T-cell (primary cell): Measurements from ENCODE around the gene CLNS1A. TPM values are rescaled to one million over a fixed set of nuclear protein-coding genes. Genes with fewer than 3 reads are reported as not detected.

Source experiments
- ATAC-seq, 4 experiments: fragments of 200-7000 bp in 3 of 4; fragments of 150-1000 bp in 1 of 4; cut with Tn5 transposase; replicated peaks in 1 of 4; 1 replicate in 3 of 4; 2 replicates in 1 of 4; pipeline ENCODE4 v1.10.0; 2021; ENCODE audit warnings: moderate library complexity in 3 of 4, mild to moderate bottlenecking in 2 of 4, moderate number of reproducible peaks in 1 of 4
- CTCF ChIA-PET, 2 donors: fragments of 300-600 bp; sonication (Branson Sonifier 250); formaldehyde crosslinking; loops; one replicate each; lab custom pipeline; 2022; ENCODE audit warnings: antibody characterized with exemption in 2 of 2; lab: Charles Lee
- POLR2A ChIA-PET, 2 donors: fragments of 300-600 bp; sonication (Branson Sonifier 250); formaldehyde crosslinking; loops; one replicate each; lab custom pipeline; 2022; ENCODE audit warnings: antibody characterized with exemption in 2 of 2; lab: Charles Lee
- DNase-seq, 35 experiments: peaks; one replicate each; pipeline versions ENCODE4 v3.0.0 to v3.0.0-alpha.2; 2013 to 2023
- H3K27ac ChIP-seq: one replicate; pipeline ENCODE4 v1.5.1; 2013; ENCODE audit warnings: low read length
- H3K27me3 ChIP-seq, 2 experiments: replicated peaks in 1 of 2; 1 replicate in 1 of 2; 2 replicates in 1 of 2; pipeline versions ENCODE4 v1.6.1 to v1.7.0; 2013; ENCODE audit warnings: low read length in 1 of 2, mixed read lengths in 1 of 2; ENCODE audit not compliant: control insufficient read depth in 2 of 2, insufficient read depth in 2 of 2; ENCODE audit errors: extremely low read depth in 1 of 2
- H3K36me3 ChIP-seq, 2 donors: 1 replicate in 1 of 2; 2 replicates in 1 of 2; pipeline versions ENCODE4 v1.6.1 to v1.7.0; 2013; ENCODE audit warnings: low read length in 1 of 2; ENCODE audit not compliant: control insufficient read depth in 2 of 2, insufficient read depth in 1 of 2; ENCODE audit errors: extremely low read depth in 1 of 2
- H3K4me1 ChIP-seq, 2 experiments: 1 replicate in 1 of 2; 2 replicates in 1 of 2; pipeline versions ENCODE4 v1.6.1 to v1.7.0; 2013; ENCODE audit warnings: low read length in 2 of 2, mixed read lengths in 1 of 2; ENCODE audit not compliant: insufficient read depth in 2 of 2, control insufficient read depth in 1 of 2; ENCODE audit errors: extremely low read depth in 1 of 2
- H3K4me3 ChIP-seq, 2 donors: 1 replicate in 1 of 2; 2 replicates in 1 of 2; pipeline versions ENCODE4 v1.5.1 to v1.7.0; 2013; ENCODE audit warnings: mild to moderate bottlenecking in 2 of 2, low read length in 1 of 2, moderate library complexity in 1 of 2; ENCODE audit not compliant: control insufficient read depth in 1 of 2; ENCODE audit errors: extremely low read depth in 1 of 2
- H3K9me3 ChIP-seq: 2 replicates; pipeline ENCODE4 v1.7.0; 2013
- H3K27ac Mint-ChIP-seq, 2 donors: one replicate each; pipeline ENCODE4 v1.8.0; 2020 to 2021; ENCODE audit warnings: mild to moderate bottlenecking in 2 of 2, mixed read lengths in 2 of 2
- H3K27me3 Mint-ChIP-seq, 2 donors: one replicate each; pipeline ENCODE4 v1.8.0; 2021 to 2022; ENCODE audit warnings: mixed read lengths in 2 of 2
- H3K36me3 Mint-ChIP-seq: one replicate; pipeline ENCODE4 v1.8.0; 2021; ENCODE audit warnings: mixed read lengths
- H3K4me1 Mint-ChIP-seq, 3 donors: one replicate each; pipeline ENCODE4 v1.8.0; 2020 to 2022; ENCODE audit warnings: mixed read lengths in 3 of 3, mild to moderate bottlenecking in 1 of 3
- H3K4me3 Mint-ChIP-seq, 3 donors: one replicate each; pipeline ENCODE4 v1.8.0; 2020 to 2022; ENCODE audit warnings: mild to moderate bottlenecking in 3 of 3, mixed read lengths in 3 of 3, moderate library complexity in 3 of 3
- H3K9me3 Mint-ChIP-seq, 3 donors: one replicate each; pipeline ENCODE4 v1.8.0; 2020 to 2022; ENCODE audit warnings: mixed read lengths in 3 of 3
- WGBS: methylation state at CpG from one replicate; pipeline ENCODE4 v1.1.5; 2013; ENCODE audit warnings: missing lambda C conversion rate; ENCODE audit not compliant: insufficient coverage; 5-methylcytosine and 5-hydroxymethylcytosine counted together
- total RNA-seq, 35 experiments: library from RNA in 6 of 35; stranded (reverse) in 6 of 35; fragments of 120-200 nt in 1 of 35; gene quantifications; one replicate each; pipeline versions ENCODE4 v1.2.1 to v1.2.4 and lab custom pipeline; 2013 to 2026

CLNS1A gene
- total RNA-seq, 5 donors from 2014 or later (not counting 1 experiment from before 2014, with no cell fraction given): 69.6 to 112 (median 103) TPM

- peaks cover 32% of the 10 kb centered on the region for H3K36me3 Mint-ChIP-seq
- Histone ChIP-seq H3K36me3 (peaks cover 6 to 52% of the 10 kb centered on the region in 2 donors), H3K27me3 (no peaks in the 10 kb centered on the region), H3K4me1 (no peaks in the 10 kb centered on the region), H3K27ac (no peak overlapping the region), H3K4me3 (no peak overlapping the region), H3K9me3 (no peaks in the 10 kb centered on the region)
- DNase-seq (no peak), ATAC-seq (no peak)
- peaks cover 0 to 2% (median 0%) of the 10 kb centered on the region in 3 donors for H3K4me1 Mint-ChIP-seq
- ChIA-PET POLR2A (interaction anchor here in 1 of 2 donors (0.6 kb wide), 1 partner anchor 30 kb away, joined by 3 read pairs; no protein-coding TSS in a partner anchor), CTCF (no interaction called here)
- H3K27ac Mint-ChIP-seq: no peak overlapping the region
- H3K9me3 Mint-ChIP-seq: no peaks in the 10 kb centered on the region
- H3K27me3 Mint-ChIP-seq: no peaks in the 10 kb centered on the region
- no peak overlapping the region for H3K4me3 Mint-ChIP-seq
- WGBS: no CpG with 5 or more reads among the region's 7 CpGs
Observed at GRCh38 chr11:77665240-77665965, 27.8 kb upstream of the CLNS1A start.

DNA sequence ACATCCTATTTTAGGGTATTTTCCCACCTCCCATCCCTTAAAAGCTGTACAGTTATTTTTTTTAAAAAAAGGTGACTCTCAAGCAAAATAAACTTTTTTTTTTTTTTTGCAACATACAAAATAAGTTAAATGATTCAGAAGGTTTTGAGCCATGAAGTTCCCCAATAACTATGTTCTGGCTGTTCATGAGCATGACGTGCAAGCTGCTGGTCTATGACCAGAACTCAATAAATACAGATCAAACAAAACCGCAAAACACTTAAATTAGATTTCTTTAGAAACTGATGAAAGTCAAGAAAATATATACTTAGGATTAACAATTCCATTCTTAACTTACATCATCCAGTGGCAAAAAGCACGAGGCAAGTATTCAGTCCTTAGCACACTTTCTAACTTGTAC lies 24.1 kb upstream of the CLNS1A start:
- POLR2A ChIA-PET: no interaction called here
- Histone ChIP-seq H3K36me3 (peaks cover 0 to 19% of the 10 kb centered on the region in 2 donors), H3K4me1 (no peaks in the 10 kb centered on the region), H3K4me3 (no peak overlapping the region), H3K27me3 (no peaks in the 10 kb centered on the region), H3K9me3 (no peaks in the 10 kb centered on the region), H3K27ac (no peak overlapping the region)
- H3K27me3 Mint-ChIP-seq: no peaks in the 10 kb centered on the region
- peaks cover 0 to 2% (median 0%) of the 10 kb centered on the region in 3 donors for H3K4me1 Mint-ChIP-seq
- DNase-seq: no peak
- H3K36me3 Mint-ChIP-seq: peaks cover 5% of the 10 kb centered on the region
- CTCF ChIA-PET: no interaction called here
- no CpG with 5 or more reads among the region's 3 CpGs for WGBS
- H3K9me3 Mint-ChIP-seq: no peaks in the 10 kb centered on the region
- no peak overlapping the region for H3K27ac Mint-ChIP-seq
- no peak for ATAC-seq
- no peak overlapping the region for H3K4me3 Mint-ChIP-seq

GRCh38 chr11:77660947-77661346 lies 23.4 kb upstream of the CLNS1A start:
- Histone ChIP-seq H3K27me3 (no peaks in the 10 kb centered on the region), H3K4me1 (no peaks in the 10 kb centered on the region), H3K9me3 (no peaks in the 10 kb centered on the region), H3K27ac (no peak overlapping the region), H3K36me3 (peaks cover 0 to 15% of the 10 kb centered on the region in 2 donors), H3K4me3 (no peak overlapping the region)
- Mint-ChIP-seq H3K4me3 (no peak overlapping the region), H3K4me1 (peaks cover 0 to 2% (median 0%) of the 10 kb centered on the region in 3 donors), H3K9me3 (no peaks in the 10 kb centered on the region), H3K36me3 (no peaks in the 10 kb centered on the region), H3K27ac (no peak overlapping the region), H3K27me3 (no peaks in the 10 kb centered on the region)
- DNase-seq (no peak), ATAC-seq (no peak)
- ChIA-PET CTCF (interaction anchor here in 1 of 2 donors (0.6 kb wide), 1 partner anchor 115 kb away, joined by 5 read pairs; no protein-coding TSS in a partner anchor), POLR2A (no interaction called here)
- no CpG with 5 or more reads among the region's 1 CpG for WGBS

GRCh38 chr11:77658213-77659013 lies 20.8 kb upstream of the CLNS1A start:
- no peaks in the 10 kb centered on the region for H3K9me3 Mint-ChIP-seq
- CTCF ChIA-PET: interaction anchor here in 1 of 2 donors (0.6 kb wide), 1 partner anchor 39 kb away, joined by 4 read pairs; no protein-coding TSS in a partner anchor
- no peak overlapping the region for H3K27ac Mint-ChIP-seq
- H3K27me3 Mint-ChIP-seq: no peaks in the 10 kb centered on the region
- Histone ChIP-seq H3K9me3 (no peaks in the 10 kb centered on the region), H3K4me3 (no peak overlapping the region), H3K27me3 (no peaks in the 10 kb centered on the region), H3K27ac (no peak overlapping the region), H3K36me3 (no peaks in the 10 kb centered on the region), H3K4me1 (no peaks in the 10 kb centered on the region)
- DNase-seq (no peak), ATAC-seq (no peak)
- WGBS: no CpG with 5 or more reads among the region's 4 CpGs
- POLR2A ChIA-PET: no interaction called here
- no peak overlapping the region for H3K4me3 Mint-ChIP-seq
- H3K4me1 Mint-ChIP-seq: peaks cover 0 to 2% (median 0%) of the 10 kb centered on the region in 3 donors
- no peaks in the 10 kb centered on the region for H3K36me3 Mint-ChIP-seq

GRCh38 chr11:77656362-77656761 lies 18.8 kb upstream of the CLNS1A start:
- H3K27ac Mint-ChIP-seq: no peak overlapping the region
- no peak overlapping the region for H3K4me3 Mint-ChIP-seq
- ChIA-PET POLR2A (interaction anchor here in 1 of 2 donors (0.6 kb wide), 1 partner anchor 22 kb away, joined by 4 read pairs; no protein-coding TSS in a partner anchor), CTCF (no interaction called here)
- no peaks in the 10 kb centered on the region for H3K9me3 ChIP-seq
- H3K36me3 ChIP-seq: no peaks in the 10 kb centered on the region
- no peak for ATAC-seq
- no peaks in the 10 kb centered on the region for H3K9me3 Mint-ChIP-seq
- H3K27me3 ChIP-seq: peaks cover 0 to 3% of the 10 kb centered on the region in 2 experiments
- H3K36me3 Mint-ChIP-seq: no peaks in the 10 kb centered on the region
- no peak overlapping the region for H3K4me3 ChIP-seq
- no peaks in the 10 kb centered on the region for H3K27me3 Mint-ChIP-seq
- peaks cover 0 to 2% (median 0%) of the 10 kb centered on the region in 3 donors for H3K4me1 Mint-ChIP-seq
- 100% methylated on average over 3 of the region's 7 CpGs for WGBS
- no peak overlapping the region for H3K27ac ChIP-seq
- H3K4me1 ChIP-seq: no peaks in the 10 kb centered on the region
- DNase-seq: no peak

- Mint-ChIP-seq H3K9me3 (no peaks in the 10 kb centered on the region), H3K4me1 (no peaks in the 10 kb centered on the region), H3K4me3 (no peak overlapping the region), H3K27ac (no peak overlapping the region), H3K27me3 (peaks cover 2 to 3% of the 10 kb centered on the region in 2 donors), H3K36me3 (no peaks in the 10 kb centered on the region)
- ChIA-PET CTCF (interaction anchor here in 1 of 2 donors (0.7 kb wide), 1 partner anchor 842 kb away, joined by 3 read pairs; no protein-coding TSS in a partner anchor), POLR2A (no interaction called here)
- H3K36me3 ChIP-seq: no peaks in the 10 kb centered on the region
- H3K4me3 ChIP-seq: no peak overlapping the region
- no peak overlapping the region for H3K27ac ChIP-seq
- 82% methylated on average over 2 of the region's 4 CpGs for WGBS
- ATAC-seq: no peak
- no peaks in the 10 kb centered on the region for H3K9me3 ChIP-seq
- no peak for DNase-seq
- H3K4me1 ChIP-seq: no peaks in the 10 kb centered on the region
- peaks cover 0 to 3% of the 10 kb centered on the region in 2 experiments for H3K27me3 ChIP-seq
Observed at GRCh38 chr11:77654770-77655434, 17.3 kb upstream of the CLNS1A start.
